GM13977 (cell line): ENCODE results near the gene OTUD7B.

Experiments
- DNase-seq: peaks from one replicate; pipeline ENCODE4 v3.0.0; 2012; ENCODE audit warnings: low spot score
- in situ Hi-C: fragments of 300-500 bp; cut with MboI; formaldehyde crosslinking; loops from one replicate; pipeline ENCODE4 v1.12.0; 2022; ENCODE audit warnings: low sequenced_read_pairs, low pct_unique_long_range_greater_than_20kb, mixed read lengths, inconsistent platforms; ENCODE audit not compliant: unreplicated experiment
- TF ChIP-seq, protein P1 (sequence below): IDR thresholded peaks from 2 replicates; pipeline ENCODE4 v1.5.1; 2012; ENCODE audit warnings: mild to moderate bottlenecking, control low read depth; ENCODE audit not compliant: insufficient read depth; ENCODE audit errors: extremely low read depth, missing control alignments

The OTUD7B gene

DNA sequence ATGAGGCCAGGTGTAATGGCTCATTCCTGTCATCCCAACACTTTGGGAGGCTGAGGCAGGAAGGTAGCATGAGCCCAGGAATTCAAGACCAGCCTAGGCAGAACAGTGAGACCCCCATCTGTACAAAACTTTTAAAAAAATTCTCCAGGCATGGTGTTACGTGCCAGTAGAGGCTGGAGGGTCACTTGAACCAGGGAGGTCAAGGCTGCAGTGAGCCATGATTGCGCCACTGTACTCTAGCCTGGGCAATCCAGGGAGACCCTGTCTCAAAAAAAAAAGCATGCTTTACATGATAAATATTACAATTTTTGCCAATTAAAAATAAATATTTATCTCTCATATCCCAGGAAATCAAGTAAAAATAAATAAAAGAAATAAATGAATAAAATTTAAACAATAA is 39.4 kb upstream of the OTUD7B start:
- TF ChIP-seq, protein P1, sequence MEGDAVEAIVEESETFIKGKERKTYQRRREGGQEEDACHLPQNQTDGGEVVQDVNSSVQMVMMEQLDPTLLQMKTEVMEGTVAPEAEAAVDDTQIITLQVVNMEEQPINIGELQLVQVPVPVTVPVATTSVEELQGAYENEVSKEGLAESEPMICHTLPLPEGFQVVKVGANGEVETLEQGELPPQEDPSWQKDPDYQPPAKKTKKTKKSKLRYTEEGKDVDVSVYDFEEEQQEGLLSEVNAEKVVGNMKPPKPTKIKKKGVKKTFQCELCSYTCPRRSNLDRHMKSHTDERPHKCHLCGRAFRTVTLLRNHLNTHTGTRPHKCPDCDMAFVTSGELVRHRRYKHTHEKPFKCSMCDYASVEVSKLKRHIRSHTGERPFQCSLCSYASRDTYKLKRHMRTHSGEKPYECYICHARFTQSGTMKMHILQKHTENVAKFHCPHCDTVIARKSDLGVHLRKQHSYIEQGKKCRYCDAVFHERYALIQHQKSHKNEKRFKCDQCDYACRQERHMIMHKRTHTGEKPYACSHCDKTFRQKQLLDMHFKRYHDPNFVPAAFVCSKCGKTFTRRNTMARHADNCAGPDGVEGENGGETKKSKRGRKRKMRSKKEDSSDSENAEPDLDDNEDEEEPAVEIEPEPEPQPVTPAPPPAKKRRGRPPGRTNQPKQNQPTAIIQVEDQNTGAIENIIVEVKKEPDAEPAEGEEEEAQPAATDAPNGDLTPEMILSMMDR, result no peak
- in situ Hi-C loops, result loop anchor here (10.0 kb wide), 1 partner anchor 85 kb away; no protein-coding TSS in a partner anchor
- no peak for DNase-seq

GRCh38 chr1:150034336-150034735 is 23.8 kb upstream of the OTUD7B start:
- TF ChIP-seq, protein P1, result no peak
- DNase-seq, result no peak
- in situ Hi-C loops, result no loop called here

DNA sequence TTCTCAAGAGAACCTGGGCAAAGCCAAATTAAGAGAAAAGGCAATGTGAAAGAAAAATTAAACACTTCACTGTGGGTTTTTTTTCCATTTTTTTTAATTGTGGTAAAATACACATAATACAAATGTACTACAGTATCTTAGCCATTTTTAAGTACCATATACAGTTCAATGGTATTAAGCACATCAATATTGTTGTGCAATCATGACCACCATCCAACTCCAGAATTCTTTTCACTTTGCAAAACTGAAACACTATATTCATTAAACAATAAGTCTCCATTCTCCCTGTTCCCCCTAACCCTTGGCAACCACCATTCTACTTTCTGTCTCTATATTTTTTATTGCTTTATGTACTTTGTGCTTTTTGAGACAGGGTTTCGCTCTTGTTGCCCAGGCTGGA is 17.8 kb upstream of the OTUD7B start:
- TF ChIP-seq, protein P1, result no peak
- in situ Hi-C loops, result no loop called here
- DNase-seq, result no peak

DNA sequence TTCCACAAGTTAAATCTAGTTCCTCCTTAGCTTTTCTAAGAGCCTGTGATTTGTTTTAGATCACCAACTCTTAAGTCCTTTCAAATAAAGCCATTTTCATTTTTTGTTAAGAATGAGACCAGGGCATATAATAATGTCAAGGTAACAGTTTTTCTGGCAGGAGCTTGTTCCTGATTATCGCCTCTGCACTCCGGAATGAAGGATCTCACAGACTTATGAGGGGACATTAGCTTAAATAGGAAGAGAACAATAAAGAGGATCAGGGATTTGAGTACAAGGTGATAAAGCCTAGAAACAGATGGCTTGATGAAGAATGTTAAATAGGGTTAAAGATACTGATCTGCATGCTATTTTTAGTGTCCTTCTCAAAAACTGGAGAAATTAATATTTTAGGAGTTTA is 13.6 kb upstream of the OTUD7B start:
- in situ Hi-C loops, result no loop called here
- DNase-seq, result no peak
- TF ChIP-seq, protein P1, result no peak

DNA sequence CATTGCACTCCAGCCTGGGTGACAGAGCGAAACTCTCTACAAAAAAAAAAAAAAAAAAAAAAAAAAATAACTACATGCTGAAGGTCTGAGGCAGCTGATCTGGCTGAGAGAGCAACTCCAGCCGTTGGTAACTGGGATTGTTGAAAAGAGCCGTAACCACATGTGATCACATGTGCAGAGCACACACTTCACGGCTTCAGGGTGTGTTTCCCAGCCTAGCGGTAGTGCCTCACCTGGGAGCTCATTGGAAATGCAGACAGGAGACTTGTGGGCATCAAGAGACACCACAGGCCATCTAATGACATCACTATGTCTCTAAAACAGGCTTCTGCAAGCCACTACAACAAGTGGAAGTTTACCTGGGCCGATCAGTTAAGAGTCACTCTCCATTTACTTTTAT is 11.8 kb upstream of the OTUD7B start:
- in situ Hi-C loops, result no loop called here
- no peak for DNase-seq
- TF ChIP-seq, protein P1, result no peak

DNA sequence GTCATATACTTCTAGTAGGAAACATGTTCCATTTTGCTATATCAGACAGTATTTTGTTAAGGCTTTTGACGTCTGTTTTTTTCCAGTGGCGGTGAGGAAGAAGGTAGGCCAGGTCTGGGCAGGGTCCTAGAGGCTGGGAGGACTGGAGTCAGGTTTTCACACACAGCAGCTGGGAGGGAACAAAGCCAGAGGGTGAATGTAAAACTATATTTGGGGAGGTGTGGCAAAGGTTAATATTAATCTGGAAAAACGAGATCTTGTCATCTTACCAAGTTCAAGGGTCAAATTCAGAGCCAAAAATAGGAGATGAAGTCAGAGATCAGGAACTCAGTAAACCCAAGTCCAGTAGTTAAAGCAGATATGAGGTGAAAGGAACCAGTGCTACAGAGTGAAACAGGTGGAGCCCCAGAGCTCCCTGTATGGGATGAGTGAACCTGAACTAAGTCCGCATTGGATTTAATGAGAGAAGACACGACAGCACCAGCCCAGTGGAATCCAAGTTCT is 10.7 kb upstream of the OTUD7B start:
- no peak for DNase-seq
- in situ Hi-C loops, result no loop called here

More for the DNA sequence above, 10.7 kb upstream of the OTUD7B start:
- TF ChIP-seq, protein P1, result no peak
